ENCODE measurements around the gene BHLHA9.
"Not testable (repeated sequence)": the region's sequence is repeated elsewhere in the genome, so short reads cannot be mapped to it uniquely, and the experiment has no call there.

The BHLHA9 gene

DNA sequence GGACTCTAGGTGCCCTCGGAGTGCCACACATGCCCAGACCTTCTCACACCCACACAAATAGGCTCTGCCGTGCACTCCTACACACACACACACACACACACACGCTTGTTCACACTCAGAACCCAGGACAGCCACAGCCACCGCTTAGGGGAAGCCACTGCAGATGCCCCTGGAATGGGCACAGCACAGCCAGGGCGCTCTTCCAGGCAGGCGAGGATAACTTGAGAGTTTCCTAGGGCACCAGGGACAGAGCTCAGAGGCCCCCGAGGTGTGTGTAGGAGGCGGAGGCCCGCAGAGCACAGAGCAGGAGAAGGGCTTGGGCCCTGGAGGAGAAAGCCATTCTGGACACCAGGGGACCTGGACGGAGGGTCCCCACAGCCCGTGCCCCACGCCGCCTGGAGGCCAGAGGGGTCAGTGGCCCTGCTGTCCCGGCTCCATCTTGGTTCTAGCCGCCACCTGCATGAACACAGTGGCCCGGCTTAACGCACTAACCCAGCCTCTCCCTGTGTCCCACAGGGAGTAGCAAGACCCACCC, 30.2 kb downstream of the BHLHA9 start:
- DNase-seq (ENCODE audit: low spot score) = no peak

DNA sequence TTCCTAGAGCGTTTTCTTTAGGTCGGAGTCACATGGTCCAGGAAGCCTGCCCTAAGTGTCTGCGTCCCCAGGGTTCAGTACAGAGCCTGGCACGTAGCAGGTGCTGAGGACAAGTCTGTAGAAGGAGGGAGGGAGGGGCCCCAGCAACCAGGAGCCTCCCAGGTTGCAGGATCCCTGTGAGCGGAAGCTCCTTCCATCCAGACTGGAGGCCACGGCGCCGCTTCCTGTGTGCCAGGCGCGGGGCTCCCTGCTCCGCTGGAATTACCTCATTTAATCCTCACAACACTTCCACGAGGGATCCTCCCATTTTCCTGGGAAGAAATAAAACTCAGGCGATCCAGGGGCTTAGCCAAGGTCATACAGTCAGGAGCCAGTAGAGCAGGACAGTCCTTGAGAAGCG, 31.3 kb downstream of the BHLHA9 start:
- no peak for DNase-seq (ENCODE audit: low spot score)

- no peak for DNase-seq (ENCODE audit: low spot score)
These were observed 32.5 kb downstream of the BHLHA9 start for GRCh38 chr17:1302761-1303160.

GRCh38 chr17:1304522-1304921, 34.3 kb downstream of the BHLHA9 start:
- DNase-seq (ENCODE audit: low spot score) = no peak

- no peak for DNase-seq (ENCODE audit: low spot score)
These were observed 34.8 kb downstream of the BHLHA9 start for GRCh38 chr17:1304962-1305563.

GRCh38 chr17:1307829-1308228, 37.6 kb downstream of the BHLHA9 start:
- not testable (repeated sequence) for DNase-seq (ENCODE audit: low spot score)

DNA sequence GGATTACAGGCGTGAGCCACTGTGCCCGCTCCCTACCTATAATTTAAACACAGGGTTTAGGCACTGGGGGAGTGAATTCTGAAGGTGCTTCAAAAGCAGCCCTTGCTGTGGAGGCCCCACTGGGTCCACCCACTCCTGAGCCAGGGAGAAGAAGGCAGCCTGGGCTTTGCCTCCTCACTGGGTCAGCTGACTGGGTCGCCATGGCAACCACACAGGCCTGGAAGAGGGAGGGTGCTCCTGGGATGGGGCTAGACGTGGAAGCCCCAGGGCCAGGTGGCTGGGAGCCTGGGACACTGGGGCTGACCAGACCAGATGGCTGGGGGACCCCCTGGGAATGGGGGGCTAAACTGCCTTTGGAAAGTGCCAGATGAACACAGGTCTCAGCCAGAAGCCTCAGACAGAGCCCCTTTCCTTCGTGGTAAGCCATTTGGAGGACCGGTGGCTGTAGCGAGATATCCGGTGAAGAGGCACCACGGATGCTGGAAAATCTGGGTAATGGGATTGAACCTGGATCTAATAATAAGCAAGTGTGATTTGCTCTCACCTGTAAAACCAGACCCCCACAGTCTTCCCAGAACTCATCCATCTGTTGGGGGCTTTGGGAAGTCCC, 42.1 kb downstream of the BHLHA9 start:
- peak; percentile 87 for DNase-seq (ENCODE audit: low spot score)

- no peak for DNase-seq (ENCODE audit: low spot score)
These were observed 43.2 kb downstream of the BHLHA9 start for GRCh38 chr17:1313270-1314005.

DNA sequence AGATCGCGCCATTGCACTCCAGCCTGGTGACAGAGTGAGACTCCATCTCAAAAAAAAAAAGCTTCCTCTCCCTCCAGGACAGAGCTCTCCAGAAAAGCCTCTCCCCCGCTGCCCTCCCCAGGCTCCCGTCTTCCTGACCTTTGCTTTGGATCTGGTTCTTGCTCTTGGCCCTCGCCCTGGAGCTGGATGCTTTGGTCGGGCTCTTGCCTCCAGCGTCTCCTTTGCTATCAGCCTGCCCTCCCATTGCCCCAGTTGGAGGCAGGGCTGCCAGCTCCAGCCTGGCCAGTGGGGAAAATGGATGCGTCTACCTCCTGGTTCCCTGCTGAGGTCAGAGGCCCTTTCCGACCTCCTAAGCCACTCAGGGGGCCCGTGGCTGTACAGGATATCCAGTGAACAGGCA, 45.2 kb downstream of the BHLHA9 start:
- no peak for DNase-seq (ENCODE audit: low spot score)

DNA sequence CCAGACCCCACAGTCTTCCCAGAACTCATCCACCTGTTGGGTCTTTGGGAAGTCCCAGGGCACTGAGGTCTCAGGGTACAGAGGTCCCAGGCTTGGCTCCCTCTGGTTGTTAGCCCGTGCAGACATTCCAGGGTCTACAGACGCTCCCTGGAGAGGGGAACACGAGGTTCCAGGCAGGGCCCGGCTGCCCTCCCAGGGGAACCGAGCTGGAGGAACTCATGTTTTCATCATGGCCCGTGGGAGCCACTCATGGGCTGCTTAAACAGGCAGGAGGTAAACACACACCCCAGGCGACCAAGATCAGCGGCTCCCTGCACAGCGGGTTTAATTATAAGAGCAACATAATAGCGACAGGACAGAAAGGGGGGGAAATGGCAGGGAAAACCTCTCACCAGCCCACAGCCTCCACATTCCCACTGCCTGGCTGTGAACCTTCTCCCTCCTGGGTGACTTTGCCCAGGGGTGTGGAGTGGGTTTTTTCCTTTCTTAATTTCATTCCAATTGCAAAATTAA, 45.7 kb downstream of the BHLHA9 start:
- no peak for DNase-seq (ENCODE audit: low spot score)

All from ecto neural progenitor cell (in vitro differentiated cells).